Measurements from ENCODE around the gene LPAR2.

DNA sequence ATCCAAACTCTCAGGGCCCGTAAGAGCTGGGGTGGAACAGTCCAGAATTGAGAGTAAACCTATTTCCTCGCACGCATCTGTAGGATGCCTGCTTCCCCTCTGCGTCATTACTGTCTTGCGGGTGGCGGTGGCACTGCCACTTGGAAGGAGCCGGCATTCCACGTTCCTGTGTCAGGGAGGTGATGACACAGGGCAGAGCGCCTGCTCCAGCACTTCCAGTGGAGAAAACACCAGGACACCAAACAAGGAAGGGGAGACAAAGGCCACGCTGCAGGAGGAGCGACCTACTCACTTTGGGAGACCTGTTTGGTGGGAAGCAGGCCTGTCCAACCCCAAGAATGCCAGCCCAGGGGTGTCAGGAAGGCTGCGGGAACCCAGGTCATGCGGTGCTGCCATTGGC lies 46.6 kb downstream of the LPAR2 start:
- TF ChIP-seq, protein P1, sequence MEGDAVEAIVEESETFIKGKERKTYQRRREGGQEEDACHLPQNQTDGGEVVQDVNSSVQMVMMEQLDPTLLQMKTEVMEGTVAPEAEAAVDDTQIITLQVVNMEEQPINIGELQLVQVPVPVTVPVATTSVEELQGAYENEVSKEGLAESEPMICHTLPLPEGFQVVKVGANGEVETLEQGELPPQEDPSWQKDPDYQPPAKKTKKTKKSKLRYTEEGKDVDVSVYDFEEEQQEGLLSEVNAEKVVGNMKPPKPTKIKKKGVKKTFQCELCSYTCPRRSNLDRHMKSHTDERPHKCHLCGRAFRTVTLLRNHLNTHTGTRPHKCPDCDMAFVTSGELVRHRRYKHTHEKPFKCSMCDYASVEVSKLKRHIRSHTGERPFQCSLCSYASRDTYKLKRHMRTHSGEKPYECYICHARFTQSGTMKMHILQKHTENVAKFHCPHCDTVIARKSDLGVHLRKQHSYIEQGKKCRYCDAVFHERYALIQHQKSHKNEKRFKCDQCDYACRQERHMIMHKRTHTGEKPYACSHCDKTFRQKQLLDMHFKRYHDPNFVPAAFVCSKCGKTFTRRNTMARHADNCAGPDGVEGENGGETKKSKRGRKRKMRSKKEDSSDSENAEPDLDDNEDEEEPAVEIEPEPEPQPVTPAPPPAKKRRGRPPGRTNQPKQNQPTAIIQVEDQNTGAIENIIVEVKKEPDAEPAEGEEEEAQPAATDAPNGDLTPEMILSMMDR (IDR thresholded peaks at IDR 0.05; ENCODE audit: insufficient read depth, low read length, poor library complexity, severe bottlenecking), result no peak
- no peak for TF ChIP-seq EZH2phosphoT487 (conservative IDR thresholded peaks at IDR 0.05; ENCODE audit: low read length)
